T47D (cell line): ENCODE results near the gene KCNAB2.

Experiments
- DNase-seq, 2 experiments: peaks; one replicate each; pipeline versions ENCODE4 v3.0.0 to v3.0.0-alpha.2; 2011 to 2012; ENCODE audit warnings: low read depth in 1 of 2, low spot score in 1 of 2
- JUND ChIP-seq: IDR thresholded peaks from 2 replicates; pipeline ENCODE4 v1.6.1; 2012; ENCODE audit warnings: low read depth
- in situ Hi-C: cut with HindIII; loops from 2 replicates; pipeline ENCODE4 v1.10.0; 2016; ENCODE audit warnings: low sequenced_read_pairs, low pct_unique_long_range_greater_than_20kb

The KCNAB2 gene

GRCh38 chr1:6148497-6149241 is 103.0 kb downstream of the KCNAB2 start:
- DNase-seq = peak; percentile 85 to 86
- TF ChIP-seq JUND = no peak
- in situ Hi-C loops = no loop called here

DNA sequence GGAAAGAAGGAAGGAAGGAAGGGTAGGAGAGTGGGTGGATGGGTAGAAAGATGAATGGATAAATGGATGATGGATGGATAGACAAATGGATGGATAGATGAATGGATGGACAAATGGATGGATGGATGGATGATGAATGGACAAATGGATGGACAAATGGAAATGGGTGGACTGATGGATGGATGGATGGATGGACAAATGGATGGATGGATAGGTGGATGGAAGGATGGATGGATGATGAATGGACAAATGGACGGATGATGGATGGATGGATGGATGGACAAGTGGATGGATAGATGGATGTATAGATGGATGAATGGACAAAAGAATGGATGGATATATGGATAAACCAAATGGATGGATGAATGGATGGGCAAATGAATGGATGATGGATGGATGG is 103.9 kb downstream of the KCNAB2 start:
- in situ Hi-C loops = no loop called here
- DNase-seq = no peak
- no peak for TF ChIP-seq JUND

DNA sequence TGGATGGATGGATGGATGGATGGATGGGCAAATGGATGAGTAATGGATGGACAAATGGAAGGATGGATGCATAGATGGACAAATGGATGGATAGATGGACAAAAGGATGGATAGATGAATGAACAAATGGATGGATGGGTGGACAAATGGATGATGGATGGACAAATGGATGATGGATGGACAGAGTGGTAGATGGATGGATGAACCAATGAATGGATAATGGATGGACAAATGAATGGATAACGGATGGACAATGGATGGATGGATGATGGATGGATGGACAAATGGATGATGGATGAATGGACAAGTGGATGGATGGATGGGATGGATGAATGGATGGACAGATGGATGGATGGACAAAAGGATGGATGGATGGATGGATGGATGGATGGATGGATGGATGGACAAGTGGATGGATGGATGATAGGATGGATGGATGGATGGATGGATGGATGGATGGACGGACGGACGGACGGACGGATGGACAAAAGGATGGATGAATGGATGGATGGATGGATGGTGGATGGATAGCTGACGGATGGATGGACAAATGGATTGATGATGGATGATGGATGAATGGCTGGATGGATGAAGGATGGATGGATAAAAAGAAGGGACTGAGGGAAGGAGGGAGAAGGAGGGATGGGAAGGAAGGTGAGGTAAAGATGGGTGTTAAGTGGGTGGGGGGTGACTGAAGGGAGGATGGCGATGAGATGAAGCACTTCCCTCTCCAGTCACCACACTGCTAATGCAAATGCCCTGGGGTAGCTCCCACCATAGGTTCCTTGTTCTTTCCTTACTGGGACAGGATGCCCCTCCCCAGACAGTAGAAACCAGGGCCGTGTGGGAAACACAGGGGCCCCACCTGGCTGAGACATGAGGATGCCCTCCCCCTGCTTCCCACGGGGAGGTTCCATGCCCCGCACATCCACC is 104.6 kb downstream of the KCNAB2 start:
- in situ Hi-C loops = no loop called here
- DNase-seq = no peak
- no peak for TF ChIP-seq JUND
